Measurements from ENCODE around the gene VENTX.
"Not testable (repeated sequence)": the region's sequence is repeated elsewhere in the genome, so short reads cannot be mapped to it uniquely, and the experiment has no call there.

- TF ChIP-seq POLR2AphosphoS5 (IDR thresholded peaks at IDR 0.05; ENCODE audit: borderline replicate concordance, low read depth, low read length); EZH2 (IDR thresholded peaks at IDR 0.05); FOXP2 (optimal IDR thresholded peaks at IDR 0.05; ENCODE audit: control extremely low read depth, extremely low read length, insufficient read depth): not testable (repeated sequence)
Observed at GRCh38 chr10:133221756-133222155, 15.9 kb upstream of the VENTX start.

All from SK-N-MC (cell line).